ENCODE results near the gene HAUS6. TPM values are rescaled to one million over a fixed set of nuclear protein-coding genes. Genes with fewer than 3 reads are reported as not detected.

The HAUS6 gene
- total RNA-seq, 3 donors from 2014 or later (not counting 1 experiment from before 2014, with no cell fraction given), result 14.6 to 18.3 (median 14.9) TPM

DNA sequence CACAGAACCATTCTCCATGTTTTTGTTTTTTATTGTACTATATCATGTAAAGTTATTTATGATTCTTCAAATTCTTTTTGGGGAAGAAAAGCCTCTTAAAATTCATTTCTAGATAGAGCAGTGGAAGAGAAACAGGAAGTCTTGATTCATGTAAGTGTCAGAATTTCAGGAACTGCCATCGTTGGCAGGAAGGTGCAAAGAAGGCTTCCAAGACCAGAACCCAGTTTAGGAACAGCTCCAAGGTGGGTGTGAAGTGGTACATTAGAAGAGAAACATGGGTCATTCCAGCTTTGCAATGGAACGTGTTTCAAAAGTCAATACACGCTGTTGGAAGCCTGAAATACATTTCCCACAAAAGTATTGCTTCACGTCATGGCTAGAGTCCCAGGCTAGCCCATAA, 84.5 kb downstream of the HAUS6 start:
- no peaks in the 10 kb centered on the region for H3K9me3 ChIP-seq (ENCODE audit: control insufficient read depth, insufficient read depth, low read length)
- peaks cover 0 to 3% of the 10 kb centered on the region in 2 donors for H3K27me3 Mint-ChIP-seq (ENCODE audit: low read depth in 2 of 2)
- H3K36me3 ChIP-seq (ENCODE audit: control insufficient read depth, insufficient read depth, low read length), result no peaks in the 10 kb centered on the region
- no peak for DNase-seq
- no peak for ATAC-seq
- H3K27me3 ChIP-seq (ENCODE audit: control insufficient read depth, insufficient read depth, low read length), result no peaks in the 10 kb centered on the region
- no peaks in the 10 kb centered on the region for H3K9me3 Mint-ChIP-seq
- H3K27ac ChIP-seq (ENCODE audit: low read length), result no peak overlapping the region
- WGBS (ENCODE audit: insufficient coverage), result 32% methylated on average over 4 of the region's 4 CpGs
- H3K4me3 ChIP-seq (ENCODE audit: low read length), result no peak overlapping the region
- H3K4me1 Mint-ChIP-seq, result no peaks in the 10 kb centered on the region
- no peaks in the 10 kb centered on the region for H3K36me3 Mint-ChIP-seq
- TF ChIP-seq, protein P1, sequence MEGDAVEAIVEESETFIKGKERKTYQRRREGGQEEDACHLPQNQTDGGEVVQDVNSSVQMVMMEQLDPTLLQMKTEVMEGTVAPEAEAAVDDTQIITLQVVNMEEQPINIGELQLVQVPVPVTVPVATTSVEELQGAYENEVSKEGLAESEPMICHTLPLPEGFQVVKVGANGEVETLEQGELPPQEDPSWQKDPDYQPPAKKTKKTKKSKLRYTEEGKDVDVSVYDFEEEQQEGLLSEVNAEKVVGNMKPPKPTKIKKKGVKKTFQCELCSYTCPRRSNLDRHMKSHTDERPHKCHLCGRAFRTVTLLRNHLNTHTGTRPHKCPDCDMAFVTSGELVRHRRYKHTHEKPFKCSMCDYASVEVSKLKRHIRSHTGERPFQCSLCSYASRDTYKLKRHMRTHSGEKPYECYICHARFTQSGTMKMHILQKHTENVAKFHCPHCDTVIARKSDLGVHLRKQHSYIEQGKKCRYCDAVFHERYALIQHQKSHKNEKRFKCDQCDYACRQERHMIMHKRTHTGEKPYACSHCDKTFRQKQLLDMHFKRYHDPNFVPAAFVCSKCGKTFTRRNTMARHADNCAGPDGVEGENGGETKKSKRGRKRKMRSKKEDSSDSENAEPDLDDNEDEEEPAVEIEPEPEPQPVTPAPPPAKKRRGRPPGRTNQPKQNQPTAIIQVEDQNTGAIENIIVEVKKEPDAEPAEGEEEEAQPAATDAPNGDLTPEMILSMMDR (IDR thresholded peaks at IDR 0.05), result no peak
- H3K27ac Mint-ChIP-seq, result no peak overlapping the region
- intact Hi-C loops (cut with micrococcal nuclease), result no loop called here
- no peaks in the 10 kb centered on the region for H3K4me1 ChIP-seq (ENCODE audit: control insufficient read depth, insufficient read depth, low read length)
- H3K4me3 Mint-ChIP-seq, result no peak overlapping the region

DNA sequence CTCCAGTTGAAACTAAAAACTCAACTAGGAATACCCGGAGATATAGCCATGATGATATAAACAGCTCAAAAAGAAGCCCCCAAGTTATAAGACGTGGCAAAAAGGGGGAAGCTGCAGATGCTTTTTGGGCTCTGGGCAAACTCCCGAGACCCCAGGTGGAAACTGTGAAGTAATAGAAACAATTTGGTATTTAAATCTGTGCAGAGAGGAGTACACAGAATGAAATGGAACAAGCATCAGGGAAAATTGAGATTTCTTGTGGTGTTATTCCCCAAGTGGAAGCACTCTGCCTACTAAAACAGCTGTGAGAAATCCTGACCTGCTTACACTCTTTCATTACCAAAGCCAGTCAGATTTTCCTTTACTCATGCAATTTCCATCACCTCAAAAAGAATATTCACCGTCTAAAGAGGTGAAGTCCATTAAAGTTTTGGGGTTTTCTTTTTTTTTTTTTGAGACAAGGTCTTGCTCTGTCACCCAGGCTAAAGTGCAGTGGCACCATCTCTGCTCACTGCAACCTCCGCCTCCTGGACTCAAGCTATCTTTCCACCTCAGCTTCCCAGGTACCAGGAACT, 93.2 kb downstream of the HAUS6 start:
- H3K36me3 Mint-ChIP-seq, result no peaks in the 10 kb centered on the region
- H3K4me1 Mint-ChIP-seq, result no peaks in the 10 kb centered on the region
- Histone ChIP-seq H3K9me3 (ENCODE audit: control insufficient read depth, insufficient read depth, low read length) (no peaks in the 10 kb centered on the region), H3K4me1 (ENCODE audit: control insufficient read depth, insufficient read depth, low read length) (no peaks in the 10 kb centered on the region), H3K27me3 (ENCODE audit: control insufficient read depth, insufficient read depth, low read length) (no peaks in the 10 kb centered on the region), H3K4me3 (ENCODE audit: low read length) (no peak overlapping the region), H3K36me3 (ENCODE audit: control insufficient read depth, insufficient read depth, low read length) (no peaks in the 10 kb centered on the region), H3K27ac (ENCODE audit: low read length) (no peak overlapping the region)
- TF ChIP-seq, protein P1 (IDR thresholded peaks at IDR 0.05), result no peak
- H3K4me3 Mint-ChIP-seq, result no peak overlapping the region
- DNase-seq (no peak), ATAC-seq (no peak)
- peaks cover 0 to 7% of the 10 kb centered on the region in 2 donors for H3K27me3 Mint-ChIP-seq (ENCODE audit: low read depth in 2 of 2)
- H3K27ac Mint-ChIP-seq, result no peak overlapping the region
- 87% methylated on average over 5 of the region's 5 CpGs for WGBS (ENCODE audit: insufficient coverage)
- no peaks in the 10 kb centered on the region for H3K9me3 Mint-ChIP-seq
- intact Hi-C loops (cut with micrococcal nuclease), result no loop called here

Other genes starting within 250 kb of the HAUS6 start
- gene SAXO1, start 69.7 kb downstream of the HAUS6 start, total RNA-seq, result under 1 TPM in 2 of 3 donors, not detected in 1; 0.21 to 0.28 TPM
- gene RRAGA, start 53.5 kb downstream of the HAUS6 start, total RNA-seq, result 10 to 100 TPM; 39.0 to 43.9 (median 41.5) TPM
- gene PLIN2, start 24.6 kb upstream of the HAUS6 start, total RNA-seq, result 100 to 1,000 TPM in 2 of 3 donors, 10 to 100 TPM in 1; 87.9 to 103 (median 102) TPM
- gene DENND4C, start 127.8 kb upstream of the HAUS6 start, total RNA-seq, result 100 to 1,000 TPM in 2 of 3 donors, 10 to 100 TPM in 1; 82.6 to 115 (median 100) TPM